K562 (cell line): ENCODE data around the gene PTK7. TPM values are rescaled to one million over a fixed set of nuclear protein-coding genes. Genes with fewer than 3 reads are reported as not detected.
A peak's percentile ranks its signal among the peaks of the same experiment; 100 is the strongest.

Experiments
- ARID2 ChIP-seq: fragments of 450-650 bp; IDR thresholded peaks from 2 replicates; pipeline ENCODE4 v1.6.1; 2017; ENCODE audit warnings: antibody characterized with exemption, mild to moderate bottlenecking
- ARID4B ChIP-seq: sonication (generic); formaldehyde crosslinking; IDR thresholded peaks from 2 replicates; pipeline ENCODE4 v1.8.0; 2022; ENCODE audit warnings: mild to moderate bottlenecking, missing genetic modification reagents
- CBX8 ChIP-seq: fragments of 200-600 bp; sonication (generic); IDR thresholded peaks from 2 replicates; pipeline ENCODE4 v1.6.1; 2012; ENCODE audit warnings: borderline replicate concordance, mixed run types, low read depth, mild to moderate bottlenecking, moderate library complexity, mixed read lengths, low read length, control low read depth, inconsistent platforms; ENCODE audit not compliant: poor library complexity, severe bottlenecking; ENCODE audit errors: extremely low read depth
- CHCHD3 ChIP-seq: fragments of 250-450 bp; sonication (Bioruptor Pico); IDR thresholded peaks from 2 replicates; pipeline ENCODE4 v2.1.2; 2022; ENCODE audit warnings: mild to moderate bottlenecking
- CXXC5 ChIP-seq: fragments of 250-450 bp; sonication (Bioruptor Pico); IDR thresholded peaks from 2 replicates; pipeline ENCODE4 v1.8.0; 2022; ENCODE audit warnings: inconsistent platforms, mild to moderate bottlenecking, moderate library complexity
- ELF2 ChIP-seq: fragments of 250-450 bp; sonication (Bioruptor Pico); IDR thresholded peaks from 2 replicates; pipeline ENCODE4 v1.5.0; 2021; ENCODE audit warnings: mild to moderate bottlenecking
- GABPA ChIP-seq: fragments of 200-800 bp; sonication (Bioruptor generic); conservative IDR thresholded peaks from 2 replicates; pipeline ENCODE4 v1.6.1; 2016; ENCODE audit warnings: low read depth, missing genetic modification characterization, missing compliant biosample characterization
- MCM2 ChIP-seq: fragments of 450-650 bp; IDR thresholded peaks from 2 replicates; pipeline ENCODE4 v1.6.1; 2017; ENCODE audit warnings: low read depth, mild to moderate bottlenecking
- MCM5 ChIP-seq: fragments of 450-650 bp; IDR thresholded peaks from 2 replicates; pipeline ENCODE4 v1.6.1; 2016; ENCODE audit warnings: low read depth
- MTA3 ChIP-seq: fragments of 450-650 bp; formaldehyde crosslinking; IDR thresholded peaks from 2 replicates; pipeline ENCODE4 v1.6.1; 2017; ENCODE audit warnings: mild to moderate bottlenecking, borderline replicate concordance
- NR2F6 ChIP-seq: fragments of 450-650 bp; formaldehyde crosslinking; IDR thresholded peaks from 2 replicates; pipeline ENCODE4 v1.4.0; 2020; ENCODE audit warnings: mild to moderate bottlenecking
- NRF1 ChIP-seq, 2 experiments: fragments of 450-650 bp; IDR thresholded peaks in 1 of 2; conservative IDR thresholded peaks in 1 of 2; 2 replicates each; pipeline ENCODE4 v1.6.1; 2014; ENCODE audit warnings: mild to moderate bottlenecking in 2 of 2
- PRDM10 ChIP-seq: fragments of 450-650 bp; IDR thresholded peaks from 2 replicates; pipeline ENCODE4 v1.6.1; 2018; ENCODE audit not compliant: partially characterized antibody
- SIRT6 ChIP-seq: IDR thresholded peaks from one replicate; pipeline ENCODE4 v1.6.1; 2012; ENCODE audit warnings: low read depth, mild to moderate bottlenecking, control low read depth, inconsistent platforms, low read length, moderate library complexity
- TCF7 ChIP-seq: sonication (generic); IDR thresholded peaks from 2 replicates; pipeline ENCODE4 v1.6.1; 2016; ENCODE audit warnings: antibody characterized with exemption, borderline replicate concordance
- TEAD4 ChIP-seq, 2 experiments: sonication (generic) in 1 of 2; formaldehyde crosslinking in 1 of 2; IDR thresholded peaks; 2 replicates each; pipeline versions ENCODE4 v1.6.1 to v1.8.0; 2012 to 2022; ENCODE audit warnings: borderline replicate concordance in 1 of 2, inconsistent platforms in 1 of 2, low read length in 1 of 2, mild to moderate bottlenecking in 1 of 2, missing genetic modification reagents in 1 of 2
- ZBTB1 ChIP-seq: sonication (generic); formaldehyde crosslinking; IDR thresholded peaks from 2 replicates; pipeline ENCODE4 v1.8.1; 2023; ENCODE audit warnings: missing genetic modification reagents, low read depth, mild to moderate bottlenecking, borderline replicate concordance
- ZNF184 ChIP-seq: sonication (generic); formaldehyde crosslinking; IDR thresholded peaks from 2 replicates; pipeline ENCODE4 v1.5.0; 2020; ENCODE audit warnings: missing genetic modification reagents
- ZNF79 ChIP-seq: fragments of 250-450 bp; sonication (Bioruptor Pico); IDR thresholded peaks from 2 replicates; pipeline ENCODE4 v1.4.0; 2020; ENCODE audit warnings: low read depth, mild to moderate bottlenecking, moderate library complexity
- ZSCAN32 ChIP-seq: fragments of 450-650 bp; formaldehyde crosslinking; IDR thresholded peaks from 2 replicates; pipeline ENCODE4 v1.4.0; 2020; ENCODE audit warnings: mild to moderate bottlenecking, moderate library complexity
- polyA plus RNA-seq, 8 experiments: library from polyadenylated mRNA; depleted of rRNA in 4 of 8; stranded (reverse) in 5 of 8; unstranded in 3 of 8; fragments of >200 nt; fragmentation: Nextera tagmentation in 2 of 8; fragmentation: Illumina TruSeq in 1 of 8; extraction: Ambion mirVana in 2 of 8; extraction: Trizol in 1 of 8; gene quantifications; 2 replicates each; pipeline versions ENCODE4 v1.2.1 to v1.2.3, GENCODE V29; 2011 to 2014; ENCODE audit warnings: inconsistent platforms in 1 of 8, missing spikeins in 1 of 8
- total RNA-seq, 7 experiments: library from RNA; depleted of rRNA in 6 of 7; stranded (reverse); fragments of >200 nt in 6 of 7; fragmentation: Illumina TruSeq in 2 of 7; extraction: Trizol in 2 of 7; gene quantifications; 2 replicates each; pipeline versions ENCODE4 v1.2.1 to v1.2.3, GENCODE V29; 2011 to 2021; ENCODE audit warnings: low replicate concordance in 1 of 7

Gene PTK7
- total and polyA plus RNA-seq, 9 of the 15 experiments (the other 6 are each of a cell fraction or from before 2014, with no cell fraction given), result 0.20 to 6.8 (median 4.2) TPM

GRCh38 chr6:43053545-43054205 is 22.4 kb upstream of the PTK7 start, which contains the start of gene CUL7 (continued):
- peak; percentile 96 for TF ChIP-seq ARID4B
- TF ChIP-seq CHCHD3 (CRISPR knock-in tag), result peak; percentile 13; the same call in 1 of the 2 replicates
- TF ChIP-seq NRF1 (conservative IDR thresholded peaks at IDR 0.05 in 1 of 2, IDR thresholded peaks at IDR 0.05 in 1 of 2), result peak; percentile 78 to 81
- TF ChIP-seq ELF2 (CRISPR knock-in tag), result peak; percentile 86
- TF ChIP-seq TEAD4 (IDR thresholded peaks at IDR 0.05; ENCODE audit: low read length), result peak; percentile 31; the same call in 1 of the 2 replicates
- no peak for TF ChIP-seq TEAD4 (CRISPR knock-in tag; IDR thresholded peaks at IDR 0.05; ENCODE audit: borderline replicate concordance)
- no peak for TF ChIP-seq ARID2
- TF ChIP-seq GABPA (tag), result peak; percentile 98
- peak; percentile 95 for TF ChIP-seq MTA3
- TF ChIP-seq MCM2, result 0 out of 2 replicates have a peak, but pooled peaks have one; percentile 27
- TF ChIP-seq NR2F6 (CRISPR knock-in tag), result peak; percentile 95
- peak; percentile 88 for TF ChIP-seq CXXC5 (CRISPR knock-in tag)
- no peak for TF ChIP-seq SIRT6
- TF ChIP-seq ZNF184, result no peak
- TF ChIP-seq PRDM10, result no peak
- TF ChIP-seq MCM5, result no peak
- 0 out of 2 replicates have a peak, but pooled peaks have one; percentile 20 for TF ChIP-seq ZNF79 (CRISPR knock-in tag)
- no peak for TF ChIP-seq CBX8
- peak; percentile 80 for TF ChIP-seq ZSCAN32 (CRISPR knock-in tag)
- 0 out of 2 replicates have a peak, but pooled peaks have one; percentile 30 for TF ChIP-seq TCF7
- TF ChIP-seq ZBTB1, result 0 out of 2 replicates have a peak, but pooled peaks have one; percentile 48
